ENCODE data around the gene PEDS1. TPM values are rescaled to one million over a fixed set of nuclear protein-coding genes. Genes with fewer than 3 reads are reported as not detected.

Gene PEDS1
- total RNA-seq, result 55.8 and 58.0 TPM in 2 replicates

GRCh38 chr20:50153500-50154377 is at the start of gene PEDS1:
TSS of gene PEDS1 (minus strand) at chr20:50153723. CDS start at chr20:50153637, 86 bp downstream.

GRCh38 chr20:50190251-50191064 is 36.9 kb upstream of the PEDS1 start, which contains the start of gene CEBPB:
TSS of gene CEBPB (plus strand) at chr20:50190830. CDS start at chr20:50191034, 204 bp downstream.

GRCh38 chr20:50112512-50113419 is 40.8 kb downstream of the PEDS1 start, which contains the start of gene UBE2V1:
TSS of gene UBE2V1 (minus strand) at chr20:50113150. CDS start at chr20:50113128, 22 bp downstream.

Other genes with a start within 250 kb of the PEDS1 start
- 3.3 and 3.7 TPM in 2 replicates for gene SPATA2, start 238.2 kb downstream of the PEDS1 start, total RNA-seq
- gene RNF114, start 217.3 kb downstream of the PEDS1 start, total RNA-seq, result 142 and 163 TPM in 2 replicates
- gene SNAI1, start 170.7 kb downstream of the PEDS1 start, total RNA-seq, result 4.2 and 6.0 TPM in 2 replicates
- gene UBE2V1, start 40.6 kb downstream of the PEDS1 start, total RNA-seq, result 51.8 and 58.5 TPM in 2 replicates
- 39.9 and 76.2 TPM in 2 replicates for gene CEBPB, start 37.1 kb upstream of the PEDS1 start, total RNA-seq